NCI-H345 treated with DMSO at 0.1 percent for 48 hours (cell line): ENCODE results near the gene HK1.
"Not testable (repeated sequence)": the region's sequence is repeated elsewhere in the genome, so short reads cannot be mapped to it uniquely, and the experiment has no call there.

Experiments
- DNase-seq: peaks from one replicate; lab custom pipeline; 2025; ENCODE audit not compliant: unreplicated experiment; lab: John Stamatoyannopoulos, UW

HK1 gene

GRCh38 chr10:69325637-69326523, 47.6 kb downstream of the HK1 start:
- not testable (repeated sequence) for DNase-seq

DNA sequence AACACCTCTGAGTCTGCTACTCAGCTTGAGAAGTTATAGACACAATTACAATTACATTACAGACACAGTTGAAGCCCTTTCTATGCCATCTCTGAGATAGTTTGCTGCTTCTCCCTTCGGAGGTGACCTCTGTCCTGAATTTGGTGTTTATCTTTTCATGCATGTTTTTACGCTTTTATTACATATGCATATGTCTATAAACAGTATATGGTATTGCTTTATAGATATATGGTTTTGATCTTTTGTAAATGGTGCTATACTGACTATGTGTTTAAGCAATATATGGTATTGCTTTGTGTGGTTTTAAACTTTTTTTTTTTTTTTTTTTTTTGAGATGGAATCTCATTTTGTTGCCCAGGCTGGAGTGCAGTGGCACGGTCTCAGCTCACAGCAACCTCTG, 48.4 kb downstream of the HK1 start:
- no peak for DNase-seq

- DNase-seq, result no peak
Measured at GRCh38 chr10:69327463-69328379, 49.4 kb downstream of the HK1 start.

GRCh38 chr10:69328380-69328735, 50.1 kb downstream of the HK1 start:
- no peak for DNase-seq

GRCh38 chr10:69328888-69329287, 50.6 kb downstream of the HK1 start:
- DNase-seq, result not testable (repeated sequence)

GRCh38 chr10:69329721-69330178, 51.5 kb downstream of the HK1 start:
- DNase-seq, result no peak

- DNase-seq, result no peak
Measured at GRCh38 chr10:69331161-69331560, 52.9 kb downstream of the HK1 start.

DNA sequence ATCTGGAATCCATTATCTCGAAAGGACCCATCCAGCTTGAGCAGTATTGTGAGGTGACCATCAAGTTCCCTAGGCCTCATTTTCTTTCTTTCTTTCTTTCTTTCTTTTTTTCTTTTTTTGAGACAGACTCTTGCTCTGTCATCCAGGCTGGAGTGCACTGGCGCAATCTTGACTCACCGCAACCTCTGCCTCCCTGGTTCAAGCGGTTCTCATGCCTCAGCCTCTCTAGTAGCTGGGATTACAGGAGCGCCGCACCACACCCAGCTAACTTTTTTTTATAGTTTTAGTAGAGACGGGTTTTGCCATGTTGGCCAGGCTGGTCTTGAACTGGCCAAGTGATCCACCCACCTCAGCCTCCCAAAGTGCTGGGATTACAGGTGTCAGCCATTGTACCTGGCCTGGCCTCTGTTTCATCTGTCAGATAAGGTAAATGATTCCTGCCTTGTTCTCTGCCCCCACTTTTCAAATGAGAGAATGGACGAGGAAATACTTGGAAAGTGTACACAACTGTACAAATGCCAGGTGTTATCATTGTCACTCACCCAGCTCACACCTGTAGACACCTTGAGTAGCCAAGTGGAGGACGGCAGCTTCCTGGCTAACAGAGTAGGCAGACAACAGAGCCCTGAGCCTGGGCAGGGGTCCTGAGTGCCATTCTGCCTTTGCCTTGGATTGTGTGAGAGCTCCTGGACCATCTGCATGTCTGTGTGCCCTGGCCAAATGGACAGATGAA, 54.1 kb downstream of the HK1 start:
- DNase-seq, result no peak

- no peak for DNase-seq
Measured at GRCh38 chr10:69333205-69333604, 54.9 kb downstream of the HK1 start.

GRCh38 chr10:69333865-69334301, 55.6 kb downstream of the HK1 start:
- DNase-seq, result not testable (repeated sequence)

DNA sequence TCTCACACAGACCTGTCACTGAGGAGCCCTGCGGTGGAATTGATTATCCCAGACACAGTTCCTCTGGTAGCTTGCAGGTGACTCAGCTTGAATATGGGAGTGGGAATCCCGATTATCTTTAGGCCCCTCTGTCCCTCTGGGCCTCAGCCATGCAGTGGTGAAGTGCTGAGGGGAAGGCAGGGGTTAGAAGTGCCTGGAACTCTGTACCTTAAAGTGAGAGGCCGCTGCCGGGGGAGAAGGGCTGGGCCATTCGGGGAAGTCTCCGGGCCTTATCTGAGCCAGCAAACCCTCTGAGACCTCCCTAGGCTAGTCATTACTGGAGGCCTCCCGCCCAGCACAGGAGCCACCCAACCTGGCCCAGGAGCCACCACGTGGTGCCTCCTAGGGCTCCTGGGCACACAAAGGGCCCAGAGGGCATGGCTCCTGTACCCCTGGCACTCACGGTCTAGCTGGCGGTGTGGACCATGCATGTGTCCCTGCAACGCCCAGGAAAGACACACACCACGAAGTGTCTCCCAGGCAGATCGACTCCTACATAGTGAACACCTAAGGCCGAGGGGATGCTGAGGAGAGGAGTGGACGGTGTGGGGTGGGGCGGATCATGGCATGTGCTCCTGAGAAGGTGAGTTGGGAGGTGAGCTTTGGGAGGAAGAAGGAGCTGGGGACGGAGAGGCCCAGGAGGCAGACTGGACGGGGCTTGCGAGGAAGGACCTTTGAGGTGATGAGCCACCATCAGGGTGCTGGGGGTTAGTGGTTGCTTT, 56.2 kb downstream of the HK1 start:
- DNase-seq, result no peak

- DNase-seq, result no peak
Measured at GRCh38 chr10:69335063-69335587, 56.8 kb downstream of the HK1 start.

DNA sequence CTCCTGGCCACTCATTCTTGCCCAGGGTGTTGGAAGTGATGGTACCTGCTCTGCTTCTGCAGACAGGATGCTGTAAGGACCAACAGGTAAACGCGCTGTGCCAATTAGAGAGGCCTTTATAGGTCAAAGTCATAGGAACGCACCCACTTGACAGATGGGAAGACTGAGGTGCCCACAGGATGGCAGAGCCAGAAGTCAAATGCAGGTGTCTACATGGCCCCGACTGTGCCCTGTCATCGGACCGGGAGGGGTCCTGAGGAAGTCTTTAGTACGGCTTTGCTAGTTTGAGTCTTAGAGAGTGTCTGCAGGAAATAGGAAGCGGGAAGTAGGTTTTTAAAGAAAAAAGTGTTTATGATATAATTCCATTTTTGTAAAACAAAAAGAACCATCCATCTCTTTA, 57.3 kb downstream of the HK1 start:
- DNase-seq, result no peak

DNA sequence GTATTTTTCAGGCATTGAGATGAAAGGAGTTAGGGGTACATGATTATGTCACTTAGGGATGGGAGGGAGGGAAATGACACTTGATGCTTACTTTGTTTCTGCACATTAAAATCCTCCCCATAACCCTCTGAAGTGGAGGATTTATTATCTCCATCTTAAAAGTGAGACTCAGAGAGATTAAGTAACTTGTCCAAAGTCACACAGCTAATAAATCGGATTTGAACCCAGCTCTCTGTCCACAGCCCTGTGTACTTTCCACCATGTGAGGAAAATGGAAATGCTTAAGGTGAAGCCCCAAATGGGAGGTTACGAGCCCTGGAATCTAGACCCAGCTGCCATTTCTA, 58.6 kb downstream of the HK1 start:
- DNase-seq, result no peak

DNA sequence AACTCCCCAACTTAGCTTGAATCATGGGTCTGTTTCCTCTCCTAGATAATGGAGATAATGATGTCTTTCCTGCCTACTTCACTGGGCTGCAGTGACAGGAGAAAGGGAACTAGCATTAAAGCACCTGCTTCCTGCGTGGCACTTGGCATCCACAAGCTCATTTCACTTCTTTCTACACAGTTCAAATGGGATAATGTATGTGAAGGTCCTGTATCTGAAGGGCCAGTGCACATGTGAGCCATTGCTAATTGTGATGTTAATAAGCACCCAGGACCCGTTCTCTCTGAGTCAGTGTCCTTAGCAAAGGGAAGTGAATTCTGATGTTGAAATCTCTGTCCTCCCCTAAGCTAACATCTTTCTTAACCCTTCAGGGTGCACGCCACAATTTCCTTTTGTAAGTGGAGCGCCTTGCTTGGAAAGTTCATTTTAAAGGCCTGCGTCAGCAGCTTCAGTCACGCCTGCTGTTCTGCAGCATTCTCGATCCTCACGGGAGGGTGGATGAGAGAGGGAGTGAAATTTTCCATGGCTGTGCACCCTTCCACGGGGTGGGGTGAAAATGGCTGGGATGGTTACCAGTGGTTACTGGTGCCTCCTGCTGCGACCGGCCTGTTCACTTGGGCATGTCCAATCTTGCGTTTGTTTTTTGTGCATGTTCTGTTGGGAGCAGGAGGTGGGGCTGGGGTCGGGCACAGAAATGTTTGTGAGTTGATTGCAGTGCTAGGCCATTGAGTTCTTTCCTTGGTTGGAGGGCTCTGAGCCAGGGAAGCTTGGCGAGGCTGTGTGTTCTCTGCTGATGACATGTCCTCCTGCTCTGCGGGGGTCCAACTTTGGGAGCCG, 59.2 kb downstream of the HK1 start:
- peak; percentile 36 for DNase-seq

DNA sequence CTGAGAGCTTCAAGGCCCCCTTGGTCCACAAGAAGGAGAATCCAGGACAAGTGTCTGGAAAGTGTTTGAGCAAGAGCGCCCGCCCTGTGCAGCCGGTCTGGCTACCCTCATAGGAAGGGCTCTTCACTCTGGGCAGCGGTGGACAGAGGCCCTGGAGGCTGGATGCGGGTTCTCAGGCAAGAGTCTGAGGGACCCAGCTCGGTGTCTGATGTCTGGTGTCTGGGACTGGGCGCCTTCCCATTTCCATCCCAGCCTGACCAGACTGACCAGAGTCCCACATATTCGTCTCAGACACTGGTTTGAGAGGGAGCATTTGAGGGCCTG, 59.8 kb downstream of the HK1 start:
- no peak for DNase-seq

- no peak for DNase-seq
Measured at GRCh38 chr10:69338547-69339450, 60.5 kb downstream of the HK1 start.

- no peak for DNase-seq
Measured at GRCh38 chr10:69340695-69341094, 62.4 kb downstream of the HK1 start.

GRCh38 chr10:69343905-69344304, 65.6 kb downstream of the HK1 start:
- no peak for DNase-seq
